SH-SY5Y (cell line): ENCODE measurements around the gene ARL14.

Source experiments
- GATA2 ChIP-seq: IDR thresholded peaks from 2 replicates; pipeline ENCODE4 v1.6.1; 2011; ENCODE audit warnings: mild to moderate bottlenecking, low read depth, low read length
- GATA3 ChIP-seq: IDR thresholded peaks from 2 replicates; pipeline ENCODE4 v1.6.1; 2011; ENCODE audit warnings: low read depth, mild to moderate bottlenecking, low read length, moderate library complexity

Gene ARL14

DNA sequence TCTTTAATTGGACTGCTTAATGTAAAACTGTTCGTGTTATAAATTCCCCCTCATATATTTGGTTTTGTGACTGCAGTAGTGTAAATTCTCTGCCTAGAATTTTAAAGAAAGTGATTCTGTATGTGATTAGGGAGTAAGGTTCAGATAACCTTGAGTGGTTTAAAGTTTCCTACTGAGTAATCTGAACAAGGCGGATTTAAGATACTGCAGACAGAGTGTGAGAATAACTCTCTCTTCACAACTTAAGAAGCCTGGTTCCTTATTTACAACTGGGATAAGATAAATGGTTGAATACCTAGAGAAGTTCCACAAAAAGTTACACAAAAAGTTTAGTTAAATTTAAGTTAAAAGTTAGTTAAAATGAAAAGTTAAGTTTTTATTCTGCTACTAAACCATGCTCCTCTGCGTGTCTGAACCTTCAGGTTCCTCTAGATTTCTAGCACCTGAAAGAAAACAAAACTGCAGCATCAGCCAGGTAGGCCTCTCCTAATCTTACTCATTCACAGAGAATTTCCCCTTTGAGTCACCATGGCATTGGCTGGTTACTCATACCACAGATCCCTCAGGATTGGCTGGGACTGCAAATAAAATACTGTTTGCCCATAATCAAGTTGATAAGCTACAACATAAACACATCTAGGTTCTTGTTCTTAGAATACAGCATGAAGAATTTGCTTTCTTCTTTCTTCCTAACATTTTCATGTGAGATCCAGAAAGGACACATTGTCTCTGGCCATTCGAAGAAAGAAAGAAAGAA is at the start of gene ARL14:
Gene ARL14 (plus strand): TSS at position 614 of the 757 bp plus-strand sequence. CDS start 187 bp downstream, outside the sequence.
- TF ChIP-seq GATA3: no peak
- no peak for TF ChIP-seq GATA2

DNA sequence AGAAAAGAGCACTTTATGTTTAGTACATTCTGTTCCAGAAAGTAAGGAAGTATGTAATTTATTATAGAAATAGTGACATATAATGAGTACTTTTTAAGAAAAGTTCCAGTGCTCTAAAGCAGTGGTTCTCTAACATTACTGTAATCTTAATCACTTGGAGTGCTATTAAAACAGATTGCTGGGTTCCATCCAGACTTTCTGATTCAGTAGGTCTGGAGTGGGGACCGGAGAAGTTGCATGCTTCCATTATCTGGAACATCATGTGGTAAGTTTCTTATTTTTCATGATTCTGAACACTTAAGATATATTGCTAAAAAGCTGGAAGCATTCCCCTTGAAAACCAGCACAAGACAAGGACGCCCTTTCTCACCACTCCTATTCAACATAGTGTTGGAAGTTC is 47.5 kb upstream of the ARL14 start:
- TF ChIP-seq GATA2 (no peak), GATA3 (no peak)

DNA sequence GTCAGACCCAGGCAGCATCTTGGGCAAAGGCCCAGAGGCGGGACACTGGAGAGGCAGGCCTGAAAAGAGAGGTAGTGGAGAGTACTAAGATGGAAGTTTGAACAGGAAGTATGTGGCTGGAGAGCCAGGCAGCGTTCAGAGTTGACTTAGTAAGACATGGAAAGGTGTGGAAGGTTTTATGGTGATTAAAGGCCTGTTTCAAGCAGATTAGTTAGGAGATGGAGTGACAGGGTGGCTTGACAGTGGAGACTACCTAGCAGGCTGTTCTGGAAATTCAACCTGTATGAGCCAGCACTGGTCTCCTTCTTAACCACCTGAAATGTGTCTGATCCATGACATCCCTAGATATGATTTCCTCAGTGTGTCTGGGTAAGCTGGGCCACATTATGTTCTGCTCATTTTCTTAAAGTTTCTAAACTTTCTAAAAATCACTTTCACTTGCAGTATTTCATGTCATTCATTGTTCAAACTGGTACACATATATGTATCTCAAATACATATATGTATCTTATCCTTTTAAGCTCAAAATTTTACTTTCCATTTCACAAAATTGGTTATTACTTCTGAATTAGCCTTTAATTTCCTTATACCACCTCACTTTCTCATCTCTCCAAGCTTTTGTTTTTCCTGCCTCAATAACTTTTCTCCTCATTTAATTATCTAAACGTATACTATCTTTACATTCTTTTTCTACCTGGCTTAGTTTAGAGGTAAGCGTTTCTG is 43.4 kb upstream of the ARL14 start:
- no peak for TF ChIP-seq GATA3
- no peak for TF ChIP-seq GATA2

DNA sequence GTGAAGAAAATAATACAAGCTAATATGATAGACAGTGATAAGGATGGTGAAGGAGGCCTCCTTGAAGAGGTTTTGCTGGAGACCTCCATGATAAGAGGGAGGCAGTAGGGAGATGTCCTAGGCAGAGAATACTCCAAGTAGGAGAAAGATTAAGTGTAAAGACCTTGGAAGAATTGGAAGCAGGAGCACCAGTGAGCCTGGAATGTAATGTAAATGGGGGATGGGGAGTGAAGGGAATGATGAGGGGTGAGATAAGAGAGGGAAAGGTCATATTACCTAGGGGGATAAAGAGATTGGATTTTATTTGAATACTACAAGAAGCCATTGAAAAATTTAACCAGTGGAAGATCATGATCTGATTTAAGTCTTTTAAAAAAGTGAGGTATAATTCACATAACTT is 41.7 kb upstream of the ARL14 start:
- TF ChIP-seq GATA2: no peak
- no peak for TF ChIP-seq GATA3

DNA sequence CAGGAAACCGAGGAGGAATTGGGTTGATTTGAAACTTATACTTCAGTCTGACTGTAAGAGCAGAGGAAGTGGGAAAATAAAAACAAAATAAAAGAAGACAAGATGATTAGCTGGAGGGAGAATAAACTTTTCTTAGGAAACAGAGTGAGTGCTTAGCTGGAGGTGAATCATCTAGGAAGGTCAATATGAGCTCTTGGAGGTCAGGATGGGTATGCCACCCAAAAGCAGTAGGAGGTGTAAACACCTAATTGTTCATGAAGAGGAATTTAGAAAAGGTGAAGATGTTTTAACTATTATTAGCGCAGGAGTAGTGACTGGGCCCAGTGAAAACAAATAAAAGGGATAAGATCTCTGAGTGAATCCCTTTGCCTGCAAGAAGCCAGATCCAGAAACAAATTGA is 39.9 kb upstream of the ARL14 start:
- TF ChIP-seq GATA2: no peak
- no peak for TF ChIP-seq GATA3

DNA sequence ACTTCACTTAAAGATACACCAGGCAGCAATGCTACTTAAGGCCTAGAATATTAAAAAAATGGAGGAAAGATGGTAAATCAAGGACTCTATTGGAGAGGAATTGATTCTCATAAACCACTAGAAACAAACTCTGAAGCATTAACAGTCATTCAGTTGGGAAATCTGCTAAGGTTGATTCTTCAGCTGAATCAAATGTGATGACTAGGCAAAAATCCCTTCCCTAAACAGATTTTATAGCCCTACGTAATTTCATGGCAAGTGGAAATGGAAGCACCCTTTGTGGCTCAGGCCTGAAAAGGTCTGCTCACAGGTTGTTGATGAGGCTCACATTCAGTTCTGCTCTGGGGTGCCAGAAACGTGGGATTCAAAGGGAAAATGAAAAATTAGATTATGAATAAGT is 38.8 kb upstream of the ARL14 start:
- no peak for TF ChIP-seq GATA2
- TF ChIP-seq GATA3: no peak

DNA sequence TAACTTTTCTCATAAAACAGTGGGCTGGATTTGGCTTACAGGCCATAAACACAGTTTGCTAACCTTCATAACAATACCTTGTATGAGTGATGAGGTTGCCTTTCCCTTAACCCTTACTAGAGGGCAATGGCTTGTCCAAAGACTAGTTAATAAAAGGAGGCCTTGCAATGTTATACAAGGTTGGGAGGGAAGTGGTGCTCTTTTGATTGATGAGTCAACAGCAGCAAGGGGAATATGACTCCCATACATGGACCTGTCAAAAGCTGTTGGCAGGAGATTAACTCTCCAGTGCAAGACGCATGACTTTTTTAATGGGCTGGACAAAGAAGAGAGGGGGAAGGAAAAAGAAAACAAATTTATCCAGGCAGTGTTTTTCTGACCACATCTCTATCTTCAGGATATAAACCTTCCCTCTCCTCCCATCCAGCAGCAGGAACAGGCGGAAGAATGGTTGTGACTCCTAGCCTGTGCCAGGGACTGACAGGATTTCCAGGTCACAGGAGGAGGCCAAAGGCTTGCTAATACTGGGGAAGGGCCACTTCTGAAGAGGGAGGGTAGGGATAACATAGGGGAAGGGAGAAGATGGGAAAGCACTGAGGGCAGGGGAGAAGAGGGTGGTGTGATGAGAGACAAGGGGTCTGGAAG is 35.2 kb upstream of the ARL14 start:
- TF ChIP-seq GATA2: no peak
- no peak for TF ChIP-seq GATA3

DNA sequence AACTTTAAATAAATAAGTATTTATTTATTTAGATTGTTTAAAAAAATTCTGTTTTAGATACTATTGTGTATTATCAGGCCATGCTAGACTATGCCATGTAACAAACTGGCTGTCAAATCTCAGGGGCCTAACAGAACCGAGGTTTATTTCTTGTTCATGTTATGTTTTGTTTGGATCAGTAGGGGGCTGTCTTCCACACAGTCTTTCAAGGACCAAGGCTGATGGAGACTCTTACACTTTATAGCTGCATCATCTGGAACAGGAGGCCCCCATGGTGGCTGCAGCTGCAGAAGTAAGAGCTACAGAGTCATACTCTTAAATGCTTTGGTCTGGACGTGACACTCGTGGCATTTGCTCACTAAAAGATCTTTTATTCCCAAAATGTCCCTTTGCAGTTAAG is 33.0 kb upstream of the ARL14 start:
- no peak for TF ChIP-seq GATA3
- no peak for TF ChIP-seq GATA2

DNA sequence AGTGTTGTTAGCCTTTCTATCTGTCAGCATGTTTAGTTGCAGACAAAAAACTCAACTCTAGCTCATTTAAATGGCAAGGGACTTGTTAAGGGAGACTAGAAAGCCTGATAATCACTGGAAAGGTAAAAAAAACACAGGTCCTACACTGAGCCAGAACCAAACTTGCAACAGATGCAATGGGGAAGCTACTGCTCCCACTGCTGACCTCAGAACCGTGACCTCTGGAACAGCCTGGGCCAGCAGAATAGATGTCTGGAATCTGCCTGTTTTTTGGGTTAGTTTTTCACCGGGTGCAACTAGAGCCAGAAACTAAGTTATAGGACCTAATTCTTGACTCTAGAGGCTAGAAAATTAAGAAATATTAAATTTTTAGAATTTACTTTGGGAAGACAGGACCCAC is 32.5 kb upstream of the ARL14 start:
- TF ChIP-seq GATA3: no peak
- TF ChIP-seq GATA2: no peak

DNA sequence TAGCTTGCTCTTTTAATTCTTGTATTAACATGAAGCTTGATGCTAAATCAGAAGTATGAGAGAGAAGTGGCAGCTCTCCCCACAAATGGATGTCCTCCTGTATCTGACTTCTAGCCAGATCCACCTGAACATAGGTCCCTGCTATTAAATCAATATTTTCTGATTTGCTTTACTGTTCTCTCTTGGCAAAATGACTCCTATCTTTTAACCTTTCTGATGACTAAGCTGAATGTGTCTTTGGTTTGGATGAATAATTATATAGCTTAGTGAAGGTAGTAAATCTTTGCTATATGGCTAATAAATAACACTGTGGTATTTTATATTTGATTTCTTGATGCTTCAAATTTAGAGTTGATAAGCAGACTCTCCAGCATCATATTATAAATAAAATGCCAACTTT is 28.3 kb upstream of the ARL14 start:
- TF ChIP-seq GATA2 (no peak), GATA3 (no peak)

DNA sequence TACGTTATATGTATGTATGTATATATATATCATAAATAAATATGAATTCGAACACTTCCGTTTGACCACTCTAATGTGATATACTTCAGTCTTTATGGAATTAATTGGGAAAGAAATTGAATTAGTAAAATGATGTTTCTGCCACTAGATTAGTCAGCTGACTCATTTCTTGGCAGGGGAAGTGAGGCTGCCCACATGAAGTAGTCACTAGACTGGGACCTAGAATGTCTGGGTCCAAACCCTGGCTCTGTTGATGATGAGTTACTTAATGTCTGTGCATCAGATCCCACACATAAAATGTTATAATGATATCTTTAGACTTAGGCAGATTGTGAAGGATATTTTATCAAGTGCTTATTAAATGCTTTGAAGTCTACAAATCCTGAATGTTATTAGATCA is 27.4 kb upstream of the ARL14 start:
- TF ChIP-seq GATA3: no peak
- TF ChIP-seq GATA2: no peak

DNA sequence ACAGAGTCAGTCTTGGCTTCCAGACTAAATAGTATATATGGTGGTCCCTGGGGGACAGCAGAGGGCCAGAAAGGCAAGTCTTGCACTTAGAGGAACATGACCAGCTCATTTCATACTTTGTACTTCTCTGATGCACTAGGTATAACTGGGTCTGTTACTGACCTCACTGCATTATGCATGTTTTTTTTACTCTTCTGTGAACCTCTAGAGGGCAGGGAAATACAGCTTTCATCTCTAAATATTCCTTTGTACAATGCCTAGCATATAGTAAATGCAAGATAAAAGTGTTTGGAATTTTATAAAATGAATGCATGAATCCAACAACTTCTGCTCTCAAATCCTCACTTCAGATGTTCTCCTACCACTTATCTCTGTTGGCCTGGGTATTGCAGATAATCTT is 23.4 kb upstream of the ARL14 start:
- TF ChIP-seq GATA2: no peak
- no peak for TF ChIP-seq GATA3

DNA sequence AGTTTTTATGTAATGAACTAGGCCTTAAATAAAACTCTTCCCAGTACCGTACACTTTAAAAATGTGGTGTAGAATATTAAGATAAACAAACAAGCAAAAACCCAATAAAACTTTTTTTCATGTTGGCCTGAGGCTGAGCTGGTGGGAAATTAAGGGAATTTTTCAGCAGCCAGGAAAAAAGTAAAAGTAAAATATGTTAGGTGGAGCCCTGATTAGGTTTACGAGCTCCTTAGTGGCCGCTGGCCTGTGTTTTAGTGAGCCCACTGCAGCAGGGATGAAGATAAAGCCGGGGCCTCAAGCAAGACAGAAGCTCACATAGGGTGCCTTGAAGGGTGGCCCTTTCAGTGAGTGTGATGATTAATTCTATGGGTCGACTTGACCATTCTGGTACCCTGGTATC is 16.1 kb upstream of the ARL14 start:
- TF ChIP-seq GATA2 (no peak), GATA3 (no peak)

DNA sequence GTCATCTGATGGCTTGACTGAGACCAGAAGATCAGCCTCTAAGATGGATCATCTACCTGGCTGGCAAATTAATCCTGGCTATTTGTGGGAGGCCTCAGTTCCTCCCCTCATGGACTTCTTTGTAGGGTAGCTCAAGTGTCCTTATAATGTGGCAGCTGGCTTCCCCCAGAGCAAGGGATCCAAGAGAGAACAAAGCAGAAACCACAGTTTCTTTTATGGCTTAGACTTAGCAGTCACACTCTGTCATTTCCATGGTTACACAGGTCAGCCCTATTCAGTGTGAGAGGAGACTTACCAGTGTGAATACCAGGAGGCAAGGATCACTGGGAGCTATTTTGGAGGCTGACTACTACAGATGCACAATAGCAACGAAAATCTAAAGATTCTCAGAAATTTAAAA is 15.3 kb upstream of the ARL14 start:
- no peak for TF ChIP-seq GATA2
- no peak for TF ChIP-seq GATA3

DNA sequence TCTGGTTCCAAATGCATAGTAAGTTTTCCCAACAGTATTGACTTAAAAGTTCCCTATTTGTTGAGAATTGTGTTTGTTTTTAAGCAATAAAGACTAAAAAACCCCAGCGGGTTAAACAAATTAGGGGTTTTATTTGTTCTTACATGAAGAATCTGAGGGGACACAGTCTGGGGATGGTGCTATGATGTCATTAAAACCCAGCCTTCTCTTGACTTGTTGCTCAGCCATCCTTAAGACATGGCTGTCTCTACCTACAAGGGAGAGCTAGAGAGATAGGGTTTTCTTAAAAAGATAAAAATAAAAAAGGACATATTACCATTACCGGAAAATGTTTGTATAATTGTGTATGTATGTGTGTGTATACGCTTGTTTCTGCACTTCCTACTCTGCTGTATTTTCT is 11.7 kb upstream of the ARL14 start:
- no peak for TF ChIP-seq GATA3
- TF ChIP-seq GATA2: no peak
